Karpas-422 (cell line): ENCODE results near the gene PARL. TPM values are rescaled to one million over a fixed set of nuclear protein-coding genes. Genes with fewer than 3 reads are reported as not detected.
"Not testable (repeated sequence)": the region's sequence is repeated elsewhere in the genome, so short reads cannot be mapped to it uniquely, and the experiment has no call there.

ENCODE experiments used
- DNase-seq: peaks from one replicate; pipeline ENCODE4 v3.0.0-alpha.2; 2015
- H2AFZ ChIP-seq: fragments of 200-600 bp; sonication (generic); 2 replicates; pipeline ENCODE4 v1.6.1; 2014; ENCODE audit warnings: antibody characterized with exemption, low read length, mixed read lengths
- H3K27ac ChIP-seq: fragments of 200-600 bp; sonication (generic); 2 replicates; pipeline ENCODE4 v1.5.1; 2014; ENCODE audit warnings: mild to moderate bottlenecking, low read length, moderate library complexity
- H3K27me3 ChIP-seq: fragments of 200-600 bp; sonication (generic); 2 replicates; pipeline ENCODE4 v1.6.1; 2014; ENCODE audit warnings: low read length, mixed read lengths
- H3K36me3 ChIP-seq: fragments of 200-600 bp; sonication (generic); 2 replicates; pipeline ENCODE4 v1.6.1; 2014; ENCODE audit warnings: low read length, mixed read lengths; ENCODE audit not compliant: insufficient read depth
- H3K4me1 ChIP-seq: fragments of 200-600 bp; sonication (generic); 2 replicates; pipeline ENCODE4 v1.6.1; 2014; ENCODE audit warnings: mild to moderate bottlenecking, low read length, mixed read lengths
- H3K4me2 ChIP-seq: fragments of 200-600 bp; sonication (generic); 2 replicates; pipeline ENCODE4 v1.6.1; 2014; ENCODE audit warnings: low read length, low read depth, mild to moderate bottlenecking; ENCODE audit not compliant: poor library complexity, severe bottlenecking
- H3K4me3 ChIP-seq: fragments of 200-600 bp; sonication (generic); 2 replicates; pipeline ENCODE4 v1.5.1; 2014; ENCODE audit warnings: mild to moderate bottlenecking, antibody characterized with exemption, low read length, mixed read lengths
- H3K79me2 ChIP-seq: fragments of 200-600 bp; sonication (generic); 2 replicates; pipeline ENCODE4 v1.6.1; 2014; ENCODE audit warnings: mild to moderate bottlenecking, low read length, mixed read lengths
- H3K9ac ChIP-seq: fragments of 200-600 bp; sonication (generic); 2 replicates; pipeline ENCODE4 v1.6.0; 2014; ENCODE audit warnings: low read length
- H3K9me2 ChIP-seq: fragments of 200-600 bp; sonication (generic), shearing (Covaris generic); replicated peaks from 2 replicates; pipeline ENCODE4 v1.6.0; 2014; ENCODE audit warnings: mild to moderate bottlenecking, low read length, moderate library complexity; ENCODE audit not compliant: insufficient read depth
- H3K9me3 ChIP-seq: fragments of 300-700, 200-600 bp; sonication (generic); 2 replicates; pipeline ENCODE4 v1.6.1; 2014; ENCODE audit warnings: low read length, mixed read lengths
- H4K20me1 ChIP-seq: fragments of 200-600 bp; sonication (generic); 2 replicates; pipeline ENCODE4 v1.6.1; 2014; ENCODE audit warnings: mild to moderate bottlenecking, antibody characterized with exemption, low read length, low read depth; ENCODE audit not compliant: insufficient read depth
- total RNA-seq: library from RNA; depleted of rRNA; stranded (reverse); fragments of >200 nt; shearing (Covaris generic); gene quantifications from 2 replicates; pipeline ENCODE4 v1.2.3, GENCODE V29; 2014; ENCODE audit warnings: low replicate concordance

The PARL gene
- total RNA-seq, 1 experiment from 2014 or later: 48.8 TPM

GRCh38 chr3:183880121-183880520, 4.6 kb downstream of the PARL start:
- no peak for DNase-seq
- Histone ChIP-seq H3K9ac (no peak overlapping the region), H3K9me3 (no peaks in the 10 kb centered on the region), H3K9me2 (no peaks in the 10 kb centered on the region), H3K4me1 (peaks cover 19% of the 10 kb centered on the region), H3K36me3 (no peaks in the 10 kb centered on the region; the same call in 1 of the 2 replicates), H3K79me2 (peaks cover 93% of the 10 kb centered on the region), H2AFZ (no peak overlapping the region), H3K4me2 (no peak overlapping the region), H3K27me3 (no peaks in the 10 kb centered on the region), H3K27ac (no peak overlapping the region), H3K4me3 (no peak overlapping the region), H4K20me1 (peaks cover 16% of the 10 kb centered on the region; the same call in 1 of the 2 replicates)

- Histone ChIP-seq H3K36me3 (no peaks in the 10 kb centered on the region; the same call in 1 of the 2 replicates), H3K4me1 (peaks cover 17% of the 10 kb centered on the region), H3K9me3 (no peaks in the 10 kb centered on the region), H3K9ac (no peak overlapping the region), H3K4me3 (no peak overlapping the region), H3K27ac (no peak overlapping the region), H3K27me3 (no peaks in the 10 kb centered on the region), H3K4me2 (no peak overlapping the region), H4K20me1 (peaks cover 19% of the 10 kb centered on the region; the same call in 1 of the 2 replicates), H3K9me2 (no peaks in the 10 kb centered on the region), H3K79me2 (peaks cover 97% of the 10 kb centered on the region), H2AFZ (no peak overlapping the region)
- DNase-seq: no peak
Observed at GRCh38 chr3:183879243-183879642, 5.4 kb downstream of the PARL start.

GRCh38 chr3:183878071-183878470, 6.6 kb downstream of the PARL start:
- H3K27me3 ChIP-seq: no peaks in the 10 kb centered on the region
- no peak overlapping the region for H3K4me3 ChIP-seq
- no peaks in the 10 kb centered on the region for H3K9me2 ChIP-seq
- no peak overlapping the region for H3K27ac ChIP-seq
- no peaks in the 10 kb centered on the region; the same call in 1 of the 2 replicates for H3K36me3 ChIP-seq
- H3K4me1 ChIP-seq: peaks cover 9% of the 10 kb centered on the region
- no peak overlapping the region for H3K4me2 ChIP-seq
- no peaks in the 10 kb centered on the region for H3K9me3 ChIP-seq
- no peak for DNase-seq
- H3K9ac ChIP-seq: no peak overlapping the region
- H2AFZ ChIP-seq: no peak overlapping the region
- peaks cover 97% of the 10 kb centered on the region for H3K79me2 ChIP-seq
- H4K20me1 ChIP-seq: peaks cover 25% of the 10 kb centered on the region; the same call in 1 of the 2 replicates

GRCh38 chr3:183877227-183877626, 7.5 kb downstream of the PARL start:
- H3K79me2 ChIP-seq: peaks cover 97% of the 10 kb centered on the region
- DNase-seq, H3K4me2 ChIP-seq, H3K36me3 ChIP-seq, H3K27ac ChIP-seq, H3K9ac ChIP-seq, H3K4me1 ChIP-seq, H2AFZ ChIP-seq, H3K4me3 ChIP-seq, H3K9me3 ChIP-seq, H3K9me2 ChIP-seq, H3K27me3 ChIP-seq: not testable (repeated sequence)
- H4K20me1 ChIP-seq: peaks cover 26% of the 10 kb centered on the region; the same call in 1 of the 2 replicates

GRCh38 chr3:183875411-183875810, 9.3 kb downstream of the PARL start:
- Histone ChIP-seq H3K27ac (no peak overlapping the region), H3K4me3 (no peak overlapping the region), H3K9me2 (no peaks in the 10 kb centered on the region), H3K9ac (no peak overlapping the region), H3K79me2 (peaks cover 99% of the 10 kb centered on the region), H3K36me3 (no peaks in the 10 kb centered on the region; the same call in 1 of the 2 replicates), H3K4me1 (peaks cover 2% of the 10 kb centered on the region; the same call in 1 of the 2 replicates), H3K9me3 (no peaks in the 10 kb centered on the region), H3K4me2 (no peak overlapping the region), H4K20me1 (peaks cover 38% of the 10 kb centered on the region; the same call in 1 of the 2 replicates), H3K27me3 (no peaks in the 10 kb centered on the region), H2AFZ (no peak overlapping the region)
- no peak for DNase-seq

GRCh38 chr3:183873914-183874313, 10.8 kb downstream of the PARL start:
- Histone ChIP-seq H3K9ac (no peak overlapping the region), H3K4me3 (no peak overlapping the region), H3K4me1 (peaks cover 2% of the 10 kb centered on the region; the same call in 1 of the 2 replicates), H3K36me3 (no peaks in the 10 kb centered on the region; the same call in 1 of the 2 replicates), H3K9me3 (no peaks in the 10 kb centered on the region), H4K20me1 (peaks cover 40% of the 10 kb centered on the region; the same call in 1 of the 2 replicates), H3K27ac (no peak overlapping the region), H2AFZ (no peak overlapping the region), H3K9me2 (no peaks in the 10 kb centered on the region), H3K4me2 (no peak overlapping the region), H3K79me2 (peaks cover 97% of the 10 kb centered on the region), H3K27me3 (no peaks in the 10 kb centered on the region)
- DNase-seq: no peak

- Histone ChIP-seq H3K36me3 (no peaks in the 10 kb centered on the region; the same call in 1 of the 2 replicates), H3K4me1 (peaks cover 2% of the 10 kb centered on the region; the same call in 1 of the 2 replicates), H4K20me1 (peaks cover 31% of the 10 kb centered on the region; the same call in 1 of the 2 replicates), H3K9ac (no peak overlapping the region), H3K9me2 (no peaks in the 10 kb centered on the region), H3K4me2 (no peak overlapping the region), H3K79me2 (peaks cover 90% of the 10 kb centered on the region), H3K4me3 (no peak overlapping the region), H3K27ac (no peak overlapping the region), H3K27me3 (no peaks in the 10 kb centered on the region), H2AFZ (no peak overlapping the region), H3K9me3 (no peaks in the 10 kb centered on the region)
- no peak for DNase-seq
Observed at GRCh38 chr3:183871541-183871940, 13.1 kb downstream of the PARL start.

- no peak overlapping the region for H3K4me3 ChIP-seq
- H3K27me3 ChIP-seq: no peaks in the 10 kb centered on the region
- no peak overlapping the region for H3K4me2 ChIP-seq
- no peak overlapping the region for H3K27ac ChIP-seq
- H3K9ac ChIP-seq: no peak overlapping the region
- peaks cover 31% of the 10 kb centered on the region; the same call in 1 of the 2 replicates for H4K20me1 ChIP-seq
- no peaks in the 10 kb centered on the region for H3K9me3 ChIP-seq
- no peak for DNase-seq
- H3K9me2 ChIP-seq: no peaks in the 10 kb centered on the region
- peaks cover 2% of the 10 kb centered on the region; the same call in 1 of the 2 replicates for H3K4me1 ChIP-seq
- H3K79me2 ChIP-seq: peaks cover 82% of the 10 kb centered on the region
- H2AFZ ChIP-seq: no peak overlapping the region
- peaks cover 6% of the 10 kb centered on the region; the same call in 1 of the 2 replicates for H3K36me3 ChIP-seq
Observed at GRCh38 chr3:183870563-183870962, 14.1 kb downstream of the PARL start.
